ENCODE data around the gene TCF7L2.

TCF7L2 gene

DNA sequence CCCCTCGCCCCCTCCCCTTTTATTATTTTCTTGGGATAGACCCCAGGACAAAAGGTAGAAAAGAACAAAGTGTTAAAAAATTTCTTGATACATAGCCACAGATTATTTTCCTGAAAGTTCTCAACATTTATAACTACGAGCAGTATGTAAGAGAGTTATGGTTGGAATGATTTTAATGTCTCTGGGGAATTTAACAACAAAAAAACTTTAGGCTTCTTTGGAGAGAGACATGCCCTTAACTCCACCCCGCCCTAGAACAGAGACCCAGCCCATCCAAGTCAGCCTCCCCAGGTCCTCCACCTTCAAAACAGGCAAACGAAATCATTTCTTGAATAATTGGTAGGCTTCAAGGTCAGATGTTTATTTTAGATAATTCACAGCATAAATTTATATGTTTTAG is 97.1 kb downstream of the TCF7L2 start:
- DNase-seq (no peak), ATAC-seq (replicated peaks) (no peak)
- Mint-ChIP-seq H3K4me3 (no peak overlapping the region), H3K27me3 (no peaks in the 10 kb centered on the region), H3K9me3 (no peaks in the 10 kb centered on the region), H3K27ac (no peak overlapping the region), H3K4me1 (ENCODE audit: low read depth in 2 of 2) (peaks cover 18 to 33% of the 10 kb centered on the region in 2 donors), H3K36me3 (ENCODE audit: insufficient read depth) (no peaks in the 10 kb centered on the region)

DNA sequence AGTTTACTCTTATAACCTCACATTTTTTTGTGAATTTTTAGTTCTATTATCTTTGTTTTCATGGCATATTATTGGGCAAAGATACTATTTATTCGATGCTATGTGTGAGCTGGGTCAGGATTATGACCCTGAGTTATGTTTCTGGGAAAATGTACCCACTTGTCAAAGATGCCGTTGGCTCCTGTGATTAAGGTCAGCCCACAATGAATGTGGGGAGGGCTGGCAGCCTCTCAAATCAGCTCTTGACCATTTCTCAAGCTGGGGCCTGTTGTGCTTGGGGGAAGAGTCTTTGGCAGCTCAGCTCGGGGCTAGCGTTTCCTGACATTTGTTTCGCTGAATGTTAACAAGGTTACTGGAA is 97.5 kb downstream of the TCF7L2 start:
- Mint-ChIP-seq H3K36me3 (ENCODE audit: insufficient read depth) (no peaks in the 10 kb centered on the region), H3K27me3 (no peaks in the 10 kb centered on the region), H3K9me3 (no peaks in the 10 kb centered on the region), H3K4me1 (ENCODE audit: low read depth in 2 of 2) (peaks cover 18 to 29% of the 10 kb centered on the region in 2 donors), H3K4me3 (no peak overlapping the region), H3K27ac (no peak overlapping the region)
- DNase-seq = no peak
- ATAC-seq (replicated peaks) = no peak

DNA sequence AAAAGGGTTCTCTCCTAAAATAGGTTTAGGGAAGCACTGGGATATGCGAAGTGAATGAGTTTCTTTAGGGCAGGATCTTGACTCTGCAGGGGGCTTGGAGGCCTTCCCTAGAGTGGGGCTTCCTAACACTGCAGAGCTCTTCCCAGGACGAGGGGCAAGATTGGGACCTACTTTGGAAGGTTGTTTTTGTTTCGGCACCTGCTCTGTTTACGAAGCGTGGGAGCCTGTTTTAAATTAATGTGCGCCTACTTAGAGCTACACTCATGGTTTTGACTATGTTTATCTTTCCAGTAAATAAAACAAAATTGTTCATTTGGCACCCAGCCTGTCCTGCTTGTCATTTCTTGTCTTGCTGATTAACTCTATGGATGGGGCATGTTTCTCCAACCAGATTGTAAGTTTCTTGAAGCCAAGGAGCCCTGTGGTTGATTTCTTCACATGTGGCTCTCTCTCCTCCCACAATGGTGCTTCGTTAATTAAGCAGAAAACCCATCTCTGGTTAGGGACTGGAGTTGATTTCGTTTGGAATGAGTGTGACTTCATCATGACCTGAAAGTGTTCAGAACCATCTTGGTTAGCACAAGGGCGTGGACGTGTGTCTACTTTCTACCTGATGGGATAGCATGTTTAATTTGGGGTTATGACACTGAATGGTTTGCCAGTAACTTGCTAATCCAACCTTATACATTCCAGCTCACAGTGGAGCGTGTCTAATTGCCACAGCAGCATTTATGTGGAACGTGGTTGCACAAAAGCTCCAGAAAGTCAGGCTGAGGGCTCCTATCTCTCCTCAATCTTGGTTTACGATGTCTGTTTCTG is 98.1 kb downstream of the TCF7L2 start:
- Mint-ChIP-seq H3K4me1 (ENCODE audit: low read depth in 2 of 2) (peaks cover 18 to 29% of the 10 kb centered on the region in 2 donors), H3K27me3 (peaks cover 0 to under 1% of the 10 kb centered on the region in 2 donors), H3K9me3 (no peaks in the 10 kb centered on the region), H3K4me3 (no peak overlapping the region), H3K36me3 (ENCODE audit: insufficient read depth) (no peaks in the 10 kb centered on the region), H3K27ac (no peak overlapping the region)
- ATAC-seq (replicated peaks) (no peak), DNase-seq (no peak)

DNA sequence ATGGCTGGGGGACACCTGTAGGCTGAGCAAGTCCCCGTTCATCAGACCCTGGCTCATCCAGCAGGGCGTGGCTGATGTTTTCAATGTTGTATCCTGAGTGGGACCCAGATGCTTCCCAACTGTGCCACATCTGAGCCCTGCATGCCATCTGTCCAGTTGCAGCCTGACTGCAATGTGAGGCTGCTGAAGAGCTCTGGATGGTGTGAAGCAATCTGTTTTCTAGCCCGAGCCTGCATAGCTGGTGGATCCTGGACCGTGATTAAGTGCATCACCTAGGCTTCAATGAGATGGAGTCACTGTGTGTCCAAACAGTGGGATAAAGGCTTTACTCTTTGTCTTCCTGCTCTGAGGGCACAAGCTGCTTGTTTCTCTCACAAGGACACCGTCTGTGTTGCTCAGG is 99.8 kb downstream of the TCF7L2 start:
- Mint-ChIP-seq H3K27me3 (peaks cover 9% of the 10 kb centered on the region in 2 donors), H3K4me1 (ENCODE audit: low read depth in 2 of 2) (peaks cover 18 to 27% of the 10 kb centered on the region in 2 donors), H3K27ac (peak overlapping the region in 1 of 2 donors; percentile 46), H3K9me3 (no peaks in the 10 kb centered on the region), H3K36me3 (ENCODE audit: insufficient read depth) (no peaks in the 10 kb centered on the region), H3K4me3 (peak overlapping the region; percentile 23 to 29)
- ATAC-seq (replicated peaks) (no peak), DNase-seq (no peak)

DNA sequence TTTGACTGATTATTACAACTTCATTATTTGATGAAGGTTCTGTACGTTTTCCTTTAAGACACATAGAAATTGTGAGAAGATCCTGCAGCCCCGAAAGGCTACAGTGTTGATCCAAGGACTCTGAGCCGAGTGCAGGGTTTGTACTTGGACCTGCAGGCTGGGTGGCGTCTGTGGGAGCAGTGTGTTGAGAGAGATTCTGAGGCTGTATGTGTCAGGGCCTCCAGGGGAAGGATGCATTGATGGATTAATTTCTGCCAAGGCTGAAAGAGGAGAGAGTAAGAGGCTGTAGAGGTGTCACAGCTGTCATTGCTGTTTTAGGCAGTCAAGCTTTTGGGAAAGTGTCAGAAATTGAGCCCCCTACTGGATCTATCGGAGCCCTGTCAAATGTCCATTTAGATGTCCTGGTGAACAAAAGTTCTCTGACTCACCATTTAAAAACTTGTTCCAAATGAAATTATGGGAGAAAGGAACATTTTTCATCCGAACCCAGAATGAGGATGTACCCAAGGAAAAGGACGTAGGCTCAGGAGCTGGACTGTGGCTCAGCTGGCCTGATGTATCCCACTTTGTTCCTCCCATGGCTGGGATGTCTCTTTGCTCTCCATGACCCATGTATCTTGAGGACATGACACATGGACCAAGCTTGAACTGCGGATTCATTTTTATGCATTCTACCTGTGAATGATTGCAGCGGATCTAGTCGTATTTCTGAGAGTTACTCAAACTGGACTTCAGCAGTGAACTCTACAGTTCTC is 102.2 kb downstream of the TCF7L2 start:
- Mint-ChIP-seq H3K36me3 (ENCODE audit: insufficient read depth) (no peaks in the 10 kb centered on the region), H3K9me3 (no peaks in the 10 kb centered on the region), H3K4me1 (ENCODE audit: low read depth in 2 of 2) (peaks cover 18 to 25% of the 10 kb centered on the region in 2 donors), H3K4me3 (peak overlapping the region in 1 of 2 donors; percentile 2), H3K27me3 (peaks cover 9% of the 10 kb centered on the region in 2 donors), H3K27ac (no peak overlapping the region)
- DNase-seq = no peak
- ATAC-seq (replicated peaks) = no peak

DNA sequence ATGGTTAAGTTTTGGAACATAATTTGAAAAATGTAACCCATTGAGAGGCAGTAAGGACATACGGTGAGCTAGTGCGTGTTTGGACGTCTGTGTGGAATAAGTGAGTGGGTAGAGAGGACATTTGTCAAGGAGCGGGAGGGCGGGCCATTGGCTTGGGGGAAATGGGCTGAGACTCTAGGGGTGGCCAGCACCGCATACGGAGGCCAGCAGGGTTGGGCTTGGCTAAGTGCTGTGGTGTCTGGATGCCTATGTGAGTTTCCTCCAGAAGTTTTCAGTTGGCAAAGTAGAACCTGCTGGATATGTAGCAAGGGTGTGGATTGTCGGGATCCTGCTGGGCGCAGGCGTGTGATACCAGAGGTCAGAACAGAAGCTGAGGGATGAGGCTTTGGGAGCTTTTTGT is 103.0 kb downstream of the TCF7L2 start:
- peaks cover 9% of the 10 kb centered on the region in 2 donors for H3K27me3 Mint-ChIP-seq
- H3K4me3 Mint-ChIP-seq = no peak overlapping the region
- no peaks in the 10 kb centered on the region for H3K36me3 Mint-ChIP-seq (ENCODE audit: insufficient read depth)
- H3K27ac Mint-ChIP-seq = no peak overlapping the region
- ATAC-seq (replicated peaks) (no peak), DNase-seq (no peak)
- H3K4me1 Mint-ChIP-seq (ENCODE audit: low read depth in 2 of 2) = peaks cover 18 to 25% of the 10 kb centered on the region in 2 donors
- H3K9me3 Mint-ChIP-seq = no peaks in the 10 kb centered on the region

DNA sequence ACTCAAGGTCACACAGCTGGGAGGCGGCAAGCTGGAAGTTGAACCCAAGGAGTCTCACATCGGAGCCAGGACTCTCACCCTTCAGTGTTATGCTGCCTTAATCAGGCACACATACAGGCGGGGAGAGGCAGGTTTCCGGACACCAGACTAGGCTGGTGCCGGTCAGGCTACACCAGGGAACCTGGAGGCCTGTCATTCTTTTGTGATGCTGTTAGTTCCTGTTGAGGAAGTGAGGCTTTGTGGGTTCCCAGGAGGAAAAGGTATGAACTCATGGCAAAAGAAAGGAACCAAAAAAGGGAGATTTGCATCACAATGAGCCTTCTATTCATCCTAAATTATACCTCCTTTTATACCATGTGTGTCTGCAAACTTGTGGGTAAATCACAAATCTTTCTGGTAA is 103.8 kb downstream of the TCF7L2 start:
- no peak for ATAC-seq (replicated peaks)

DNA sequence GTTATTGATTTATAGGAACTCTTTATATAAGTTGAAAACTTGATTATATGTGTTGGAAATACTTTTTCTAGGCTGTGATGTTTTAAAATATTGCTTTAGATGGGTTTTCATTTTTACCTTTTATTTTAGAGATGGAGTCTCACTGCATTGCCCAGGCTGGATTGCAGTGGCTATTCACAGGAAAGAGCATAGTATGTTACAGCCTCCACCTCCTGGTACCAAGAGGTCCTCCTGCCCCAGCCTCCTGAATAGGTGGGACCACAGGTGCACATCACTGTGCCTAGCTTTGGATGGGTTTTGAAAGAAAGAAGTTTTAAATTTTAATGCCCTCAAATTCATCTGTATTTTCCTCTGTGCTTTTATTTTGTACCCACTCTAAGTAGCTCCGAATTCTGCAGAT is 105.4 kb downstream of the TCF7L2 start:
- Mint-ChIP-seq H3K4me3 (no peak overlapping the region), H3K27ac (no peak overlapping the region), H3K4me1 (ENCODE audit: low read depth in 2 of 2) (peaks cover 8 to 14% of the 10 kb centered on the region in 2 donors), H3K36me3 (ENCODE audit: insufficient read depth) (no peaks in the 10 kb centered on the region), H3K9me3 (no peaks in the 10 kb centered on the region), H3K27me3 (peaks cover 9% of the 10 kb centered on the region in 2 donors)
- ATAC-seq (replicated peaks) (no peak), DNase-seq (no peak)

More for the DNA sequence above, 103.8 kb downstream of the TCF7L2 start:
- no peak for DNase-seq
- Mint-ChIP-seq H3K4me3 (no peak overlapping the region), H3K27me3 (peaks cover 9% of the 10 kb centered on the region in 2 donors), H3K36me3 (ENCODE audit: insufficient read depth) (no peaks in the 10 kb centered on the region), H3K27ac (no peak overlapping the region), H3K9me3 (no peaks in the 10 kb centered on the region), H3K4me1 (ENCODE audit: low read depth in 2 of 2) (peaks cover 18 to 25% of the 10 kb centered on the region in 2 donors)

DNA sequence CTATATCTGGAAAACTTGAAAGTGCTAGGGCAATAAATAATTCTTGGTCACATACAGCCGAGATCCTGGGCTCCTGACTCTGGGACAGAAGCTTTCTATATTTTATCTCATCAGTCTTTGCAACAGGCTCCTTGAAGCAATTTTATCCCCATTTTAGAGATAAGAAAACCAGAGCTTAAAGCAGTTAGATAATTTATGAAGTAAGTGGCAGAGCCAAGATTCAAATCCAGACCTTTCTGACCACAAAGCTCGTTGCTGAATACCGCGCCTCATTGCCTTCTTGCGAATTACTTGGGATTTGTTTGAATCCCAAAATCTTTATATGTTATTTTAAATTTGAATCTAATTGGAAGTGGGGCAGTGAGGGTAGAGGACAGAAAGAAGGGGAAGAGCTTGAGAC is 106.0 kb downstream of the TCF7L2 start:
- Mint-ChIP-seq H3K4me1 (ENCODE audit: low read depth in 2 of 2) (peaks cover 3 to 9% of the 10 kb centered on the region in 2 donors), H3K36me3 (ENCODE audit: insufficient read depth) (no peaks in the 10 kb centered on the region), H3K27ac (no peak overlapping the region), H3K4me3 (no peak overlapping the region), H3K9me3 (no peaks in the 10 kb centered on the region), H3K27me3 (peaks cover 9% of the 10 kb centered on the region in 2 donors)
- ATAC-seq (replicated peaks) = no peak
- no peak for DNase-seq

DNA sequence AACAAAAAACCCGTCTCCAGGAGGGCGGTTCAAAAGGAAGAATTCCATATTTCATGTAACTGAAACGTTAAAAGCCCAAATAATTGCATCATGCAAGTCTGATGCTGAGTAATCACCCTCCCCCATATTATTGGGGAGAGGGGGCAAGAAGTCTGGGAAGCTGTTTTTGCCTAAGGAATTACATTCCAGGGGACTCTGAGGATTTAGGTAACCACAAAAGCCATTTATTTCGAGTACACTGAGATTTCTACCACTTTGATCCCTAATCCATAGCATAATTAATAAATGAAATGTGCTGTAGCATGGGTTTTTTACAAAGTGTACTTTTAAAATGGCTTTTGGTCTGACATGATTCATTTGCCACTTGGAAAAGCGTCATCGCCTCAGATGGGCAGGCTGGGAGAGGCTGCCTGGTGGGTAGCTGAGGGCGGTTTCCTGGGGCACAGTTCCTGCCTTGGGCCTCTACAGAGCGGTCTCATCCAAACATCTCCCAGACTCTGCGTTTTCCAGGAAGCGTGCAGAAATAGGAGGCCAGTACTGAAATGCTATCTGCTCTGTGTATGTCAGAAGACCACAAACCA is 106.5 kb downstream of the TCF7L2 start:
- Mint-ChIP-seq H3K27ac (no peak overlapping the region), H3K36me3 (ENCODE audit: insufficient read depth) (no peaks in the 10 kb centered on the region), H3K27me3 (peaks cover 9% of the 10 kb centered on the region in 2 donors), H3K9me3 (no peaks in the 10 kb centered on the region), H3K4me3 (no peak overlapping the region), H3K4me1 (ENCODE audit: low read depth in 2 of 2) (peaks cover 1 to 7% of the 10 kb centered on the region in 2 donors)
- DNase-seq (no peak), ATAC-seq (replicated peaks) (no peak)

DNA sequence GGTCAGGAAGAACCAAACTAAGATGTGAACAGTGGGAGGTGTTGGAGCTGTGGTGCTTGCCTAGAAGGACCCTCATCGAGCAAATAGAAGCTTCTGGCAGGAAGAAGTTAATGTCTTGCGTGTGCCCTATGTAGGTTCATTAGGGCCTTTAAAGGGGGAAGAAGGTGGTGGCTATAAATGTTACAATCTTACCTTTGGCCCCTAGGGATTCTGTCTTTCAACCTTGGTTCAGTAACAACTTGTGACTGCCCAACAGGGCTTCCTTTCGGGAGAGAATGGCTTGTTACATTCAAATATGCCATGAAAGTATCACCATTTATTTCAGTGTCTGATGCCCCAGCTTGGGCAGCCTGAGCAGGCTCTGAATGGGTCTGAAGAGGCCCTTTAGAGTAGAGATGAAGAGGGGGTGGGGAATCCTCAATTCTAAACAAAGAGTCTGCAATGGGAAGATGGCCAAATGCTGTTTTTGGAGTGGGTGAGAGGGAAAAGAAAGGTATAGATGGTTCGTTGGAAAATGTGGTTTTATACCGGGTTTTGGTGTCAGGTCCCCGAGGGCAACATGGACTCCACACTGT is 108.0 kb downstream of the TCF7L2 start:
- Mint-ChIP-seq H3K4me1 (ENCODE audit: low read depth in 2 of 2) (no peaks in the 10 kb centered on the region), H3K27ac (no peak overlapping the region), H3K36me3 (ENCODE audit: insufficient read depth) (no peaks in the 10 kb centered on the region), H3K4me3 (no peak overlapping the region), H3K27me3 (peaks cover 9% of the 10 kb centered on the region in 2 donors), H3K9me3 (no peaks in the 10 kb centered on the region)
- no peak for DNase-seq
- ATAC-seq (replicated peaks) = no peak

DNA sequence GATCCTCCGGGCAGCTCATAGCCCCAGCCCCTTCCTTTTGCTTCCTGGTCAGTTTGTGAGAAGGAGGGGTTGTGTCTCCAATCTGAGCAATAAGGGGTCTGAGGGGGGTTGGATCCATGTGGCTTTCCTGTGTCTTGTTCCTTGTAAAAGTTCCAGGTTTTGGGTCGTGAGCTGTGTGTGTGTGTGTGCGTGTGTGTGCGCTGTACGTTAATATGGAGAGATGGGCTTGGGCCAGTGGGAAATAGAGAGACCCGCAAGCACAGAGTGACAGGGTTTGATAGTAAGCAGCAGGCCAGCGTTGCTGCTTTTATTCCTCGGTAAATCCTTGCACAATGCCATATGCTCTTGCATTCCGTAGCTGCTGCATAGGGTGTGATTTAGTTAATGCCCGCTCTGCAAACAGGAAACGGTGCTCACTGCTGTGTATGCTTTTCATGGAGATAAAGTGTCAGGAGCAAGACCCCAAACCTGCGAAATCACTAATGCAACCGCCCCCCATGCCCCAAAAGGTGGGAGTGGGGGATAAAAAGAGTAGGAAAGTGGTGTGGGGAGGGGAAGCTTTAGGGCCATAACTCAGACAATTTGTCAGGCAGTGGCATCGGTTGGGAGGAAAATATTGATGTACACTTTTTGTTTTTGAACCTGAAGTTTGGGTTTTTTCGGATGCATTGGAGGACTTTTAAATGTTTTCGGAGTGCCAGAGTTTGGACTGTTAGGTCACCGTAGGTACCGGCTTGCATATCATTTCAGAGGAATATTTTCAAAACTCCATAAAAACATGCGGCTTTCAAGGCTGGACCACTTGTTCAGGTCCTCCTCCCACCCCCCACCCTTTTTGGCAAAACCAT is 108.7 kb downstream of the TCF7L2 start:
- Mint-ChIP-seq H3K4me3 (no peak overlapping the region), H3K27me3 (peaks cover 3 to 6% of the 10 kb centered on the region in 2 donors), H3K36me3 (ENCODE audit: insufficient read depth) (no peaks in the 10 kb centered on the region), H3K4me1 (ENCODE audit: low read depth in 2 of 2) (peaks cover 0 to 6% of the 10 kb centered on the region in 2 donors), H3K9me3 (no peaks in the 10 kb centered on the region), H3K27ac (no peak overlapping the region)
- ATAC-seq (replicated peaks) (no peak), DNase-seq (no peak)

DNA sequence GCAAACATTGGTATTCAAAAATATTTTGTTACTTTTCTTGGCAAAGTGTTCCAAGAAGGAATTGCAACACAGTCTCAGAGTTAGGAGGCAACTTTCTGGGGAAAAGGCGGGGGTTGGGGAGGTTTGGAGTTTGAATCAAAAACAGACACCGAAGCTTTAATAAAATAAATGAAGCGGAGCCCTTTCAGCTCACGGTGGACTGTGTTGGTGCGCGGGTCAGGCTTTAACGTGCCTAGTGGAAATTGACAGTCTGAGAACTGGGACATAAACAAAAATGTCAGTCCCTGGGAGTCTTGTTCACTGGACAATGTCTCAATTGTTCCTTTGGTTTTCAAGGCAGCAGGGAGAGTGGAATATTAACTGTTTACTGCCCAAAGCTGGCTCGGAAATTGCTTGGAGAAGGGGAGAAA is 109.3 kb downstream of the TCF7L2 start:
- Mint-ChIP-seq H3K9me3 (no peaks in the 10 kb centered on the region), H3K36me3 (ENCODE audit: insufficient read depth) (no peaks in the 10 kb centered on the region)
- DNase-seq = no peak

More for the DNA sequence above, 109.3 kb downstream of the TCF7L2 start:
- Mint-ChIP-seq H3K27me3 (no peaks in the 10 kb centered on the region), H3K4me1 (ENCODE audit: low read depth in 2 of 2) (peaks cover 0 to 6% of the 10 kb centered on the region in 2 donors), H3K4me3 (no peak overlapping the region), H3K27ac (no peak overlapping the region)
- no peak for ATAC-seq (replicated peaks)

Data from effector memory CD8-positive, alpha-beta T cell (primary cell).